HG03045 (cell line): ENCODE results near the gene TRNAU1AP.
"Not testable (repeated sequence)": the region's sequence is repeated elsewhere in the genome, so short reads cannot be mapped to it uniquely, and the experiment has no call there.

Experiments used
- ATAC-seq: cut with Tn5 transposase; IDR thresholded peaks from one replicate; pipeline ENCODE4 v1.9.1; 2021; ENCODE audit warnings: mild to moderate bottlenecking, moderate library complexity; ENCODE audit not compliant: unreplicated experiment

The TRNAU1AP gene

DNA sequence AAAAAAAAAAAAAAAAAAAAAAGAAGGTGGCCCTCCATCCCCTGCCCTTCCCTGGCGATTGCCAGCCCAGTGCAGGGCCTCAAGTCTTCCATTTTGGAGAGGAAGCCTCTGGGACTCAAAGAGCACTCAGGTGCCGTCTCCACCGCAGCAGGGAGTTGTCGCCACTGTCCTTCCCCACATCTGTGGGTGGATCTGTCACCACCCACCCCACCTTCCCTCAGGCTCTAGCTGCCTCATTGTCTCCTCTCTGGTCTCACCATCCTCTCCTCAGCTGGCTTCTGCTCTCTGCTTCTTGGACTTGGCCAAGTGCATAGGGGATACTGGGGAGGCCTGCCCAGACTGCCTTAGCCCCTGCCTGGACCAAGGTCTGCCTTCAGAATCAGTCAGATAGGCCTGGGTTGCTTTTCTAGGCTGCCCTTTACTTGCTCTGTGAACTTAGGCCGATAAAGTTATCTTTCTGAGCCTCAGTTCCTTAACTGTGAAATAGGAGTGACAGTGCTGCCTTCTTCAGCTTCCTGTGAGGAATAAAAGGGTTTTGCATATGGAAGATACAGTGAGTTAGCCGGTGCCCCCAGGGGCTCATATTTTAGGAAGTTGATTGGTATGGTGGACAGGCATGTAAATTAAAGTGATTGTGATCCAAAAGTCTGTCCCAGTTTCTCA, 31.3 kb upstream of the TRNAU1AP start:
- no peak for ATAC-seq

DNA sequence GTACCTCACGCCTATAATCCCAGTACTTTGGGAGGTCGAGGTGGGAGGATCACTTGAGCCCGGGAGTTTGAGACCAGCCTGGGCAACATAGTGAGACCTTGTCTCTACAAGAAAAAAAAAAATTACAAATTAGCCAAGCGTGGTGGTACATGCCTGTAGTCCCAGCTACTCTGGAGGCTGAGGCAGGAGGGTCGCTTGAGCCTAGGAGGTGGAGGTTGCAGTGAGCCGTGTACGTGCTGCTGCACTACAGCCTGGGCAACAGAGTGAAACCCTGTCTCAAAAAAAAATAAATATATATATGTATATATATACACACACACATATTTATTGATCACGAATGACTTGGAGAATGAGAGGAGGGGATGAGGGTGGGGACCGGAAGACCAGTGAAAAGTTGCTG, 30.3 kb upstream of the TRNAU1AP start:
- not testable (repeated sequence) for ATAC-seq

GRCh38 chr1:28525002-28525642, 27.8 kb upstream of the TRNAU1AP start:
- not testable (repeated sequence) for ATAC-seq

GRCh38 chr1:28526886-28527285, 26.0 kb upstream of the TRNAU1AP start:
- ATAC-seq = no peak

DNA sequence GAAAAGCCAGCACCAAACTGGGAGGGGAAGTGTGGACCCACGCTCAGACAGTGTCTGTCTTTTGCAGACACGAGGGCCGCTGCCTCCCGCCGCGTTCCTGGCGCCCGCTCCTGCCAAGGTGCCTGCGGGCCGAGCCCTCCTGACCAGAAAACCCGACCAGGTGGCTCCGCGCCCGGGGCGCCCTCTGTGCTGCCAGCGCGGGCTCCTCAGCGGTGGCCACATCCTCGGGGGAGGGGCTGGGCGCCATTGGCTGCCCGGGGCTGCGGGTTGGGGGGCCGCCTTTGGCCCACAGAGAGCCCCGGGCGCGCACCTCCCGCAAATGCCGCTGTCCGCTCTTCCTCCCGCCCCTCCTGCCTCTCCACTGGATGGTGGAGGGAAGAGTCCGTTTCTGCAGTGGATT, 22.4 kb upstream of the TRNAU1AP start:
- no peak for ATAC-seq

DNA sequence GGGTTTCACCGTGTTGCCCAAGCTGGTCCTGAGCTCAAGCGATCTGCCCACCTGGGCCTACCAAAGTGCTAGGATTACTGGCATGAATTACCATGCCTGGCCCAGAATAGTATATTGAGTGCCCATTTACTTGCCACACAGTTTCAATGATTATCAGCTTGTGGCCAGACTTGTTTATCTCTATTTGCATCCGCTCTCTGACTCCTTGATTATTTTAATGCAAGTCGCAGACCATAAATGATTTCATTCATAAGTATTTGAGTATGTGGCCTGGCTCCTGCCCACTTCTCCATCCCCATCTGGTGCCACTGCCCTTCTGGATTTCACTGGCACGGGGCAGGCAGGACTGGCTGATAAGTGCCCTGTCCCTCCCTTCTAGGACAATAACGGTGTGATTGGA, 18.2 kb upstream of the TRNAU1AP start:
- no peak for ATAC-seq

DNA sequence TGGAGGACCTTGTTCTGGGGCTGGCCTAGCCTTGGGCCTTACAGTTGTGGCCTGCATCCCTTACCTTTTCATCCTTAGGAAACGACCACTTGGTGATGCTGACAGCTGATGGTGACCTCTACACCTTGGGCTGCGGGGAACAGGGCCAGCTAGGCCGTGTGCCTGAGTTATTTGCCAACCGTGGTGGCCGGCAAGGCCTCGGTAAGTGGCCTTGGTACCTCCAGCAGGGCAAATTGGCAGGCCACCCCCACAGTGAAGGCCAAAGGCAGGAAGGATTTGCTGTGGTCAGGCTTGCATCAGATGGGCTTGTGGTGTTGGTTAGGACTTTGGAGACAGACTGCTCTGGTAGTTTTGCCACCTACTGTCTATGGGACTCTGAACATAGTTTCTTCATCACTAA, 17.7 kb upstream of the TRNAU1AP start:
- no peak for ATAC-seq

GRCh38 chr1:28537457-28538199, 15.3 kb upstream of the TRNAU1AP start:
- ATAC-seq = no peak

GRCh38 chr1:28538286-28538685, 14.6 kb upstream of the TRNAU1AP start:
- no peak for ATAC-seq

DNA sequence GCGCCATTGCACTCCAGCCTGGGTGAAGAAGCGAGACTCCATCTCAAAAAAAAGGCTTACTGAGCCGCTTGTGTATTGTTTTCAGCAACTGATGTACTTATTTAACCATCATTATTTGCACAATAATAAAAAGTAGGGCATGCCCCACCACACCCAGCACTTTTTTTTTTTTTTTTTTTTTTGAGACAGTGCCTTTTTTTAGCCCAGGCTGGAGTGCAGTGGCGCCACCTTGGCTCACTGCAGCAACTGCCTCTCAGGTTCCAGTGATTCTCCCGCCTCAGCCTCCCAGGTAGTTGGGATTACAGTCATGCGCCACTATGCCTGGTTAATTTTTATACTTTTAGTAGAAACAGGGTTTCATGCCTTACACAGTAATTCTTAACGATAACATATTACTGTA, 12.2 kb upstream of the TRNAU1AP start:
- no peak for ATAC-seq

DNA sequence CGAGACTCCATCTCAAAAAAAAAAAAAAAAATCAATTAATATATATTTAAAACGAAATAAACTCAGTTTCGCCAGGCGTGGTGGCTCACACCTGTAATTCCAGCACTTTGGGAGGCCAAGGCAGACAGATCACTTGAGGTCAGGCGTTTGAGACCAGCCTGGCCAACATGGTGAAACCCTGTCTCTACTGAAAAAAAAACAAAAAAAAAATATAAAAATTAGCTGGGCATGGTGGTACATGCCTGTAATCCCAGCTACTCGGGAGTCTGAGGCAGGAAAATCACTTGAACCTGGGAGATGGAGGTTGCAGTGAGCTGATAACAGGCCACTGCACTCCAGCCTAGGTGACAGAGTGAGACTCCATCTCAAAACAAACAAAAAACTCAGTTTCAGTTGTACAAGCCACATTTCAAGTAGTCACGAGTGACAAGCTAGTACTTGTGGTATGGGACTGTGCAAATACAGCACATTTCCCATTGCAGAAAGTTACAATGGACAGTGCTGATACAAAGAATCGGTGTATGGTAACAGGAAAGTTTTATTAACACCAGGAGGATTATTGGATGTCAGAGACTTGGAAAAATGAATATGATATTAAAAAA, 11.4 kb upstream of the TRNAU1AP start:
- ATAC-seq = not testable (repeated sequence)

DNA sequence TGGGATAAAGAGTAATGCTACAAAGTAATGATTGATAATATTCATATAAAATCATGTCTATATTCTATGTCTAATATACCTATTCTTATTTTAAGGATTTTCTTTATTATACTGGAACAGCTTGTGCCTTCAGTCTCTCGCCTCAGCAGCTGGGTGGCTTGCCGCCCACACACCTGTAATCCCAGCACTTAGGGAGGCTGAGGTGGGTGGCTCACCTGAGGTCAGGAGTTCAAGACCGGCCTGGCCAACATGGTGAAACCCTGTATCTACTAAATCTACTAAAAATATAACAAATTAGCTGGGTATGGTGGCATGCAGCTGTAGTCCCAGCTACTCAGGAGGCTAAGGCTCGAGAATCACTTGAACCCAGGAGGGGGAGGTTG, 7.6 kb upstream of the TRNAU1AP start:
- no peak for ATAC-seq

GRCh38 chr1:28548318-28548717, 4.6 kb upstream of the TRNAU1AP start:
- ATAC-seq = no peak

DNA sequence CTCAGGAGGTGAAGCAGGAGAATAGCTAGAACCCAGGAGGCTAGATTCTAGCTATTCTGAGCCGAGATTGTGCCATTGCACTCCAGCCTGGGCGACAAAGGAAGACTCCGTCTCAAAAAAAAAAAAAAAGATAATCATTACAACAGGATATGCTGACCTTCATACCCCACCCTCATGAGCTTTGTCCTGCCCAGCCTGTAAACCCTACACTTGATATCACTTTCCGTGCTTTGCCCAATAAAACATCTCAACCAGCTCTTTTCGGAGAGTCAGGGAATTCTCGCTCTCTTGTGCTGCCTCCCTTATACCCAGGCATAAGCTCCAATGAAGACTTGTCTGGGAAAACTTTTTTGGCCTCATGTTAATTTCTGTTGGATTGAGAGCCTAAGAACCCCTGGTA, 1.5 kb upstream of the TRNAU1AP start:
- no peak for ATAC-seq

- no peak for ATAC-seq
Measured at GRCh38 chr1:28560886-28561285, 8.0 kb downstream of the TRNAU1AP start.

DNA sequence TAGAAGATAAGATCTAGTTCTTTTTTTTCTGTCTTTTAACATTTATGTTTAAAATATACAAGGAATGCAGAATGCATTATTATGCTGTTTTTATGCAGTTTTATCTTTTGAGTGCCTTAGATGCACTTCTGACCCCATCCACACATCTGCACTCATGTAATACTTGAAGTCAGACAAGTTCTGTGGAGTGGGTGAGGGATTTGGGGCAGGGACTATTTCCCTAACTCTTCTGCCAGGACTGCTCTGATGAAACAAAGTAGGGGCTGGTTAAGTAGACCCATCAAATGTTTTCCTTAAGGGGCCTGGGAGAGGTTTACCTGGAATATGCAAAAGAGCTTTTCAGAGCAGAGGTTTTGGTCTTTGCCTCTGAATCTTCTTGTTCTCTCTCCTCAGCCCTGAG, 11.4 kb downstream of the TRNAU1AP start:
- no peak for ATAC-seq

DNA sequence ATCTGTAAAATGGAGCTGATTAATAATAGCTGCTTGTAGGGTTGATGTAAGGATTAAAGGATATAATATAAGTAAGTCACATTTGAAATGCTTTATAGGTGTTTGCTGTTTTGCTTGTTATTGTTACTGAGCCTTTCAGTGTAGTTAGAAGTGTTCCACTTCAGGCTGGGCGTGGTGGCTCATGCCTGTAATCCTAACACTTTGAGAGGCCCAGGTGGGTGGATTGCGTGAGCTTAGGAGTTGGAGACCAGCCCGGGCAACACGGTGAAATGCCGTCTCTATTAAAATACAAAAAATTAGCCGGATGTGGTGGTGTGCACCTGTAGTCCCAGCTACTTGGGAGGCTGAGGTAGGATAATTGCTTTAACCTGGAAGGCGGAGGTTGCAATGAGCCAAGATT, 12.2 kb downstream of the TRNAU1AP start:
- ATAC-seq = no peak

GRCh38 chr1:28565726-28566125, 12.8 kb downstream of the TRNAU1AP start:
- ATAC-seq = no peak

DNA sequence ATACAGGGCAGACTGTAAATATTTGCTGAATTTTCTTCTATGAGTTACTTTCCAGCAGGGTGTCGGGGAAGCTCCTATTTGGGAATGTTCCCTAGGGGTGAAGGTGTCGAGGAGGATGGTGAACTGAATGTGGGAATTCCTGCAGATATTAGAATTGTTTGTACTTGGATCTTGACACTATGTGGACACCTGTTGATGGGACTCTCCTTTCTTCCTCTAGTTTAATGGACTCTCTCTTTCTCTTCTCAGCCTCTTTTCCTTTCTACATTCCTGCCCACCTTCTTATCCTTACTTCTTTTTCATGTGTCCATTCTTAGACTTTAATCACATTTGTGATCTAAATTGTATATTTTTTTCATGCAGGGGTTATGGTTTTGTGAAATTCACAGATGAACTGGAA, 14.0 kb downstream of the TRNAU1AP start:
- no peak for ATAC-seq

- no peak for ATAC-seq
Measured at GRCh38 chr1:28571911-28572310, 19.0 kb downstream of the TRNAU1AP start.

GRCh38 chr1:28572891-28573290, 20.0 kb downstream of the TRNAU1AP start:
- ATAC-seq = not testable (repeated sequence)

GRCh38 chr1:28573564-28573963, 20.7 kb downstream of the TRNAU1AP start:
- ATAC-seq = no peak
